Stimulated activated CD8-positive, alpha-beta memory T cell treated with anti-CD3 and anti-CD28 coated beads, Interleukin-12 subunit alpha, Interleukin-12 subunit beta, amount 100 ng/mL, for 4 hours (primary cell): Measurements from ENCODE around the gene PARVG.

Source experiments
- DNase-seq: peaks from one replicate; pipeline ENCODE4 v3.0.0-alpha.2; 2020; ENCODE audit warnings: low read depth

PARVG gene

GRCh38 chr22:44181033-44181911 is 547 bp downstream of the PARVG start:
- peak; percentile 61 for DNase-seq

DNA sequence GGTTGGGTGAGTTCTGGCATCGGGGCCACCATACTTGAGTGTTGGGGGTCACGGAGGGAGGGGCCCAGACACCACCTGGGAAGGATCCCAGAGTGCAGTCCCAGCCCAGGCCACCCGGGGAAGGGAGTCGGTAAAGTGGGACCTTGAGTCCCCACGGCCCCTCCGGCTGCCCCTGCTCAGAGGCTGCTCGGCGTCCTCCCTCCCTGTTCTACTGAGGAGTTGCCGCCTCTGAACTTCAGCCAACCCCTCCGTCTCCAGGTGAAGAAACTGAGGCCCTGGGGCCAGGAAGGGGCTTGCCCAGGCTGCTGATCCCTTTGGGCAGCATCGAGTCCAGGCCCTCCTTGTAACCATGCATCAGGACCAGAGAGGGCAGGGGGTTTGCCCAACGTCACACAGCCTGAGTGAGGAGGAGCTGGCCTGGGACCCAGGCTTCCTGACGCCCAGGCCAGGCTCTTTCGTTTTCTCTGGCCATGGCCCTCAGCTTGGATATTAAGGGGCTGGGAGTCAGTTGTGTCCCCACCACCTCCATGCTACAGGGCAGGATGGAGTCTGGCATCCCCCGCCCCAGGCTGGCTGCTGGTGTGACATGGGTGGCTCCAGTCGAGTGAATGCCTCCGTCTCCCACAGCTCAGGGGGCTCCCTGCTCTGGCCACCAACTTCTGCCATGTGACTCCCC is 1.3 kb downstream of the PARVG start:
- no peak for DNase-seq

DNA sequence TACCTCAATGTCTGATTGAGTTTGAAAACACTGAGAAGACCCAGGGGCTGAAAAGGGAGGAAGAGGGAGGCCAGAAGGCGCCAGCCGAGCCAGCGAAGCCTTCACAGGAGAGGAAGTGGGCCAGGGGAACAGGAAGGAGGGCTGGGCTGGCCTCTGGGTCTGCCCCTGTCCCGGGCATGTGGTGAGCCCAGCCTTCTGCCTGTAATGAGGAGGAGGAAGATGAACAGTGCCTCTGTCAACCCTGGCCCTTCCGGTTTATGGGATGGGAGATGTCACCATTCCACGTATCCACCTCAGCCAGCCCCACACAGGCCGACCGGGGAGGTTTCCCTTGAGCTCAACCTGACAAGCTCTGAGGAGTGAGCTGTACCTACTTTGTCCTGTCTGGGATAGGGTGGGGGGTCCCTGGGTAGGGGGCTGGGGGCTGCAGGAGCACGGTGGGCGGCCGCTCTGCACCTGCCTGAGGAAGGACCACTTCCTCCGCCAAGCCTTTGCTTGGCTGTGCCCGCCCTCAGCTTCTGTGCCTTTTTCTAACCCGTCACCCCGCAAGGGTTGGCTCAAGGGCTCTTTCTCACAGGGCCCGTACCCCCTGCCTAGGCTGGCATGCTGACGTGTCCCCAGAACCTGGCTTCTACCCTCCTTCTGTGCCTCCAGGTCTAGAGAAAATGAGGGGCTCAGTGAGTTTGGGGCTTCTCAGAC is 2.0 kb downstream of the PARVG start:
- DNase-seq, result no peak

GRCh38 chr22:44183287-44183588 is 2.5 kb downstream of the PARVG start:
- no peak for DNase-seq

GRCh38 chr22:44184006-44184405 is 3.3 kb downstream of the PARVG start:
- DNase-seq, result no peak

DNA sequence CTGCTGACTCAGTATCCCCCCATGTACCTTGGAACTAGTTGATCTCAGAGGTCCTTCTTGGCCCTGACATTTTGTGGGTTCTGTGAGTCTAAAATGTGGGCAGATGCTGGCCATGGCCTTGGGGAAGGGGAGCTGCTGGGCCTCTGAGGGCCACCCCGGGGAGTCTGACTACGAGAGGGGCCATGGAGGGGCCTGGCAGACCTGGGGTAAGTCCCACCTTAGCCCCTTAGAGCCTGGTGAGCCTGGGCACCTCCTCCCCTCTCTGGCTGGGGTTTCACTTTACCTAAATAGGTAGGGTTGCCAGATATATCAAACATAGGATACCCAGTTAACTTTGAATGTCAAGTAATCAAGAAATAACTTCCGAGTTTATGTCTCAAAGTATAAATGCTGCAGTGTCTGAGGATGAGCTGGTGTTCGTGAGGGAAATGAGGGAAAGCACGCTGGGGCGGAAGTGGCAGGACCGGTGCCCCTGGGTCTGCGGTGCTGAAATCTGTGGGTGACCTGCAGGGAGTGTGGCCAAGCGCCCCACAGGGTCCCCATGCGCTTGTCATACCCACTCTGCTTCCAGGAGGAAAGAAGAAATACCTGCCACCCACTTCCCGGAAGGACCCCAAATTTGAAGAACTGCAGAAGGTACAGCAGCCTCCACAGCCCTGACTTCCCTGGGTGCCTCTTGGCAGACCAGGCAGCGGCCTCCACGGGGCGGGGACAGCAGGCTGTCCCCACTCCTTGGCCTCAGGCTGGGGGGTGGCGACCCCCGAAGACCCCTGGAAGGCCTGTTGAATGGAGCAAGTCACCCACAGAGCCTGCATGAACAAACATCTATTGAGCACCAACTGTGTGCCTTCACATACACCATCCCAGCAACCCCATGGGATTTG is 4.8 kb downstream of the PARVG start:
- no peak for DNase-seq

- no peak for DNase-seq
These were observed 5.4 kb downstream of the PARVG start for GRCh38 chr22:44186121-44186510.

DNA sequence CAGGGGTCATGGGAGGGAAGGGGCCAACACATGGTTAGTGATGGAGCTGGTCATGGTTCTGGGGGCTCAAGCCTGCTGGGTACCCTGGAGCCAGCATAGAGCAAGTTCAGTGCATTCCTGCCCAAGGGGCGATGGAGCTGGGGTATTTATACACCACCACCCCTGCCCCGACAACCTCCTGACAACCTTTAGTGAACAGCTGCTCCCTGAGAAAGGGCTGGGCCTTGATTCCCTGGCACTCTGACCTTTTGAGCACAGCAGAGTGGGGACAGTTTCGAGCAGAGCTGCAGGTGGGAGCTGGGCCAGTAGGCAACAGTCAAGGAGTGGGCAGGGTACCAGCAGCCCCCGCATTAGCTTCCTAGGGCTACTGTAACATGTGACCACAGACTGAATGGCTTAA is 6.0 kb downstream of the PARVG start:
- no peak for DNase-seq

DNA sequence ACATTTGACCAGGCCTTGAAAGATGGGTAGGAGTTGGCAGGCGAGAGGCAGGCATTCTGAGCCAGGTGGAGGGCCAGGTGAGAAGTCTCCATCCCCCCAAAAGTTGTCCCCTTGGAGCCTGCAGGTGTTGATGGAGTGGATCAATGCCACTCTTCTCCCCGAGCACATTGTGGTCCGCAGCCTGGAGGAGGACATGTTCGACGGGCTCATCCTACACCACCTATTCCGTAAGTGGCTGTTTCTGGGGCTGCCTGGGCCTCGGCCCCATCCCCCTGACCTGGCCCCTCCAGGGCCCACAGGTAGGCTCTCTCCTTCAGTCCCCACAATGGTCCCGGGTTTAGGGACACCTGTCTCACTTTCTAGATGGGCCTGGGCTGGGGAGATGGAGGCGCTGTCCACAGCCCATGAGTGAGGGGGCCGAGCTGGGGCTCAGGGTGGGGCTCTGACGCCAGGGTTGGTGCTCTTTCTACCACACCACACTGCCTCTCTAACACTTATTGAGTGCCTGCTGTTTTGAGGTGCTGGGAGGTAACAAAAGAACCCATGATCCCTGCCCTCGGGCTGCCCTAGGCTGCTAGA is 7.0 kb downstream of the PARVG start:
- no peak for DNase-seq

- no peak for DNase-seq
These were observed 7.6 kb downstream of the PARVG start for GRCh38 chr22:44188316-44188715.

GRCh38 chr22:44188986-44189630 is 8.4 kb downstream of the PARVG start:
- no peak for DNase-seq

GRCh38 chr22:44190381-44190976 is 9.8 kb downstream of the PARVG start:
- no peak for DNase-seq

- DNase-seq, result no peak
These were observed 10.3 kb downstream of the PARVG start for GRCh38 chr22:44191036-44191454.

- no peak for DNase-seq
These were observed 11.5 kb downstream of the PARVG start for GRCh38 chr22:44192098-44192815.

DNA sequence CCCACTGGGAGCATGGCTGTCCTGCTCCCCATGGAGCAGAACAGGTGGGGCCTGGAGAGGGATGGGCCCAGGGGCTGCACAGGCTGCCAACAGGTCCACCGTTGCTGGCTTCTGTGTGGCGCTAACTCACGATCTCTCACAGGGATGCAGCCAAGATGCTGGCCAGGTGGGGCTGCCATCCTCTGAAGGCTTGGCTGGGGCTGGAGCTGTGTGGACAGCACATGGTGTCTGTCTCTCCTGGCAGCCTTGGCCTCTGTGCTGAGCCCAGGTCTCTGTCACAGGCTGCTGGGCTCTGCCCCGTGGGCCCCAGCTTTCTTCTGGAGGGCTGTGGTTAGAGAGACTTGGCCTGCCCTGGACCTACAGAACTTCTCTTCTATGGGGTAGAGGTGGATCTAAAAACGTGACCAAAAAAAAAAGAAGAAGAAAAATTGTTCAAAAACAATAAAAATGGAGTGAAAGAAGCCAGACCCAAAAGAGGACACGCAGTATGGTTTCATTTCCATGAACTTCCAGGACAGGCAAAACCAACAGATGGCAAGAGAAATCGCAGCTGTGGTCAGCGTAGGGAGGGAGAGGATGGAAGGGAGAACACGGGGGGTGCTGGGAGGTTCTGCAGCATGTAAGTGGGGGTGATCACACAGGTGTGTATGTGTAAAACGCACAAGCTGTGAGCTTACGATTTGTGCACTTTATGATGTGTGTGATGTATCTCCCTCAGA is 12.2 kb downstream of the PARVG start:
- DNase-seq, result no peak

DNA sequence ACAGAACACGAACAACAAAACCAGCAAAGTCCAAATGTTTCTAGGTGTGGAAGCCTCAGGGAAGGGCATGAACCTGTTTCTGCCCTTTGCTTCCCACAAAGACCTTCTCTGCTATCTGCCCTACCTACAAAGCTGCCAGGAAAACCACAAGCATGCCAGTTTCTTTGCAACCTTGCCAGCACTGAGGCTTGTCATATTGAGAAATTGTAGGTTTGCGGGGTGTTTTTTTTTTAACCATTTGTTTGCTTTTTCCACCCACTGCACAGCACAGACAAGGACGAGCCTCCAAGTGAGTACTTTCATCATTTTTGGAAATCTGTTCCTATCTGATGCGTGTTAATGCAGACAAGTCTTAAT is 12.8 kb downstream of the PARVG start:
- DNase-seq, result no peak

DNA sequence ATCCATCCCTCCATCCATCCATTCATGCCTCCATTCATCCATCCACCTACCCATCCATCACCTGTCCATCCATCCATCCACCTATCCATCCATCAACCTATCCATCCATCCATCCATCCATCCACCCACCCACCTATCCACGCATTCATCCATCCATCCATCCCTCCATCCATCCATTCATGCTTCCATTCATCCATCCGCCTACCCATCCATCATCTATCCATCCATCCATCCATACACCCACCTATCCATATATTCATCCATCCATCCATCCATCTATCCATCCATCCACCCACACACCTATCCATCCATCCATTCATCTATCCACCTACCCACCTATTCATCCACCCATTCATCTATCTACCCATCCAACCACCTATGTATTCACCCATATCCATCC is 13.8 kb downstream of the PARVG start:
- DNase-seq, result no peak

DNA sequence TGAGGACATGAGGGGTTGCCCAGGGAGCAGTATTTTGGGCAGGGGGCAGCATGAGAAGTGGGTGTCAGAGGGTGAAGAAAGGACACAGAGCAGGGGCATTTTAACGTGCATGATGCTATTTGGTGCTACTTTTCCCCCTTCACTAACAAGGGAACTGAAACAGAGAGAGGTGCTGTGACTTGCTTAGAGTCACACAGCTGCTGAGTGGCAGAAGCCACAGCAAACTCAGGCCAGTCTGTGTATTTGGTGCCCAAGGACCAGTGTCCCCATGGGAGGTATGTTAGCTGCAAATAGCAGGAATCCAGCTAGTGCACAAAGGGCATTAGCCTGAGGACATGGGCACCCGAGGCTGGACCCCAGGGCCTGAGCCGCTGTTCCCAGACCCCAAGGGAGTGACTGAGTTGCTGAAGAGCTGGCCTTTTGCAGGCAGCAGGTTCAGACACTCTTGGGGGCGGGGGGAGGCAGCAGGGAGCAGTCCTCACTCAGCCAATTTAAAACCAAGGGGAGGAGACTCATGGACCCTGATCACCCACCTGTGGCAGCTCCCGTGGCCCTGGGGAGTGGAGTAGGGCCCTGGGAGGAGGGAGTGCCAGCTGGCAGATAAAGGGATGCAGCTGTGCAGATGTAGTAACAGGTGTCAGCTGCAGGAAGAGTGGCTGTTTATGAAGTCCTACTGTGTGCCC is 14.6 kb downstream of the PARVG start:
- no peak for DNase-seq

- no peak for DNase-seq
These were observed 15.5 kb downstream of the PARVG start for GRCh38 chr22:44196241-44196640.
